ENCODE results near the gene RDH5. TPM values are rescaled to one million over a fixed set of nuclear protein-coding genes. Genes with fewer than 3 reads are reported as not detected.

The RDH5 gene
- total RNA-seq, 1 donor = 32.2 TPM

GRCh38 chr12:55733021-55733555, 12.9 kb downstream of the RDH5 start:
- Histone ChIP-seq H3K27me3 (ENCODE audit: insufficient read depth, low read length) (no peaks in the 10 kb centered on the region), H3K4me3 (ENCODE audit: insufficient read depth, low read length) (no peak overlapping the region), H4K20me1 (ENCODE audit: insufficient read depth, low read length) (peaks cover 3% of the 10 kb centered on the region), H3K9me3 (ENCODE audit: low read depth, low read length) (no peaks in the 10 kb centered on the region), H3K36me3 (ENCODE audit: insufficient read depth, low read length) (no peaks in the 10 kb centered on the region), H3K4me2 (ENCODE audit: insufficient read depth, low read length) (no peak overlapping the region), H3K79me2 (ENCODE audit: insufficient read depth, low read length) (peaks cover 26% of the 10 kb centered on the region), H2AFZ (ENCODE audit: low read length) (no peak overlapping the region), H3K27ac (ENCODE audit: low read depth, low read length) (no peak overlapping the region), H3K4me1 (ENCODE audit: insufficient read depth, low read length) (peaks cover 25% of the 10 kb centered on the region)
- peak; percentile 78 for DNase-seq (ENCODE audit: insufficient read length, low spot score, missing footprints)
- TF ChIP-seq CTCF (IDR thresholded peaks at IDR 0.05; ENCODE audit: extremely low read depth, low read depth, low read length) = no peak

- no peak for DNase-seq (ENCODE audit: insufficient read length, low spot score, missing footprints)
- Histone ChIP-seq H3K4me3 (ENCODE audit: insufficient read depth, low read length) (no peak overlapping the region), H3K4me1 (ENCODE audit: insufficient read depth, low read length) (peaks cover 30% of the 10 kb centered on the region), H3K36me3 (ENCODE audit: insufficient read depth, low read length) (no peaks in the 10 kb centered on the region), H3K9me3 (ENCODE audit: low read depth, low read length) (no peaks in the 10 kb centered on the region), H3K79me2 (ENCODE audit: insufficient read depth, low read length) (peaks cover 20% of the 10 kb centered on the region), H3K27me3 (ENCODE audit: insufficient read depth, low read length) (no peaks in the 10 kb centered on the region), H3K27ac (ENCODE audit: low read depth, low read length) (no peak overlapping the region), H4K20me1 (ENCODE audit: insufficient read depth, low read length) (peaks cover 3% of the 10 kb centered on the region), H2AFZ (ENCODE audit: low read length) (no peak overlapping the region), H3K4me2 (ENCODE audit: insufficient read depth, low read length) (no peak overlapping the region)
- TF ChIP-seq CTCF (IDR thresholded peaks at IDR 0.05; ENCODE audit: extremely low read depth, low read depth, low read length) = no peak
Measured at GRCh38 chr12:55733858-55734257, 13.7 kb downstream of the RDH5 start.

GRCh38 chr12:55734595-55734994, 14.4 kb downstream of the RDH5 start:
- Histone ChIP-seq H3K9me3 (ENCODE audit: low read depth, low read length) (no peaks in the 10 kb centered on the region), H3K36me3 (ENCODE audit: insufficient read depth, low read length) (no peaks in the 10 kb centered on the region), H3K4me3 (ENCODE audit: insufficient read depth, low read length) (no peak overlapping the region), H2AFZ (ENCODE audit: low read length) (no peak overlapping the region), H3K27ac (ENCODE audit: low read depth, low read length) (no peak overlapping the region), H3K79me2 (ENCODE audit: insufficient read depth, low read length) (peaks cover 20% of the 10 kb centered on the region), H3K4me1 (ENCODE audit: insufficient read depth, low read length) (peaks cover 27% of the 10 kb centered on the region), H4K20me1 (ENCODE audit: insufficient read depth, low read length) (peaks cover 3% of the 10 kb centered on the region), H3K27me3 (ENCODE audit: insufficient read depth, low read length) (no peaks in the 10 kb centered on the region), H3K4me2 (ENCODE audit: insufficient read depth, low read length) (no peak overlapping the region)
- DNase-seq (ENCODE audit: insufficient read length, low spot score, missing footprints) = no peak
- TF ChIP-seq CTCF (IDR thresholded peaks at IDR 0.05; ENCODE audit: extremely low read depth, low read depth, low read length) = no peak

- H3K36me3 ChIP-seq (ENCODE audit: insufficient read depth, low read length) = no peaks in the 10 kb centered on the region
- TF ChIP-seq CTCF (IDR thresholded peaks at IDR 0.05; ENCODE audit: extremely low read depth, low read depth, low read length) = no peak
- H3K9me3 ChIP-seq (ENCODE audit: low read depth, low read length) = no peaks in the 10 kb centered on the region
- H2AFZ ChIP-seq (ENCODE audit: low read length) = no peak overlapping the region
- no peak for DNase-seq (ENCODE audit: insufficient read length, low spot score, missing footprints)
- H3K4me1 ChIP-seq (ENCODE audit: insufficient read depth, low read length) = peaks cover 17% of the 10 kb centered on the region
- no peak overlapping the region for H3K27ac ChIP-seq (ENCODE audit: low read depth, low read length)
- no peak overlapping the region for H3K4me3 ChIP-seq (ENCODE audit: insufficient read depth, low read length)
- no peaks in the 10 kb centered on the region for H3K27me3 ChIP-seq (ENCODE audit: insufficient read depth, low read length)
- peaks cover 8% of the 10 kb centered on the region for H3K79me2 ChIP-seq (ENCODE audit: insufficient read depth, low read length)
- H3K4me2 ChIP-seq (ENCODE audit: insufficient read depth, low read length) = no peak overlapping the region
- H4K20me1 ChIP-seq (ENCODE audit: insufficient read depth, low read length) = peaks cover 3% of the 10 kb centered on the region
Measured at GRCh38 chr12:55736076-55736475, 15.9 kb downstream of the RDH5 start.
